Brain microvascular endothelial cell (primary cell): ENCODE measurements around the gene DDX4.

Experiments
- DNase-seq: peaks from one replicate; pipeline ENCODE4 v3.0.0-alpha.2; 2020
- H3K27ac ChIP-seq: fragments of 250-450 bp; sonication (Bioruptor Pico); 2 replicates; pipeline ENCODE4 v1.5.1; 2020; ENCODE audit warnings: mild to moderate bottlenecking, moderate library complexity
- H3K27me3 ChIP-seq: fragments of 250-450 bp; sonication (Bioruptor Pico); replicated peaks from 2 replicates; pipeline ENCODE4 v1.5.1; 2020; ENCODE audit warnings: mild to moderate bottlenecking
- H3K36me3 ChIP-seq: fragments of 250-450 bp; sonication (Bioruptor Pico); replicated peaks from 2 replicates; pipeline ENCODE4 v1.5.1; 2020; ENCODE audit warnings: mild to moderate bottlenecking
- H3K4me3 ChIP-seq: 2 replicates; pipeline ENCODE4 v1.5.1; 2011; ENCODE audit warnings: low read depth, mild to moderate bottlenecking, control low read depth, low read length, moderate library complexity
- in situ Hi-C: cut with HindIII; loops from 2 replicates; pipeline ENCODE4 v1.10.0; 2017; ENCODE audit warnings: low sequenced_read_pairs, low pct_ligation_motif_present
- TF ChIP-seq, protein P1 (sequence below): IDR thresholded peaks from 2 replicates; pipeline ENCODE4 v1.5.1; 2011; ENCODE audit warnings: low read depth, mild to moderate bottlenecking, moderate library complexity, low read length, control low read depth, inconsistent platforms; ENCODE audit errors: missing control alignments

The DDX4 gene

DNA sequence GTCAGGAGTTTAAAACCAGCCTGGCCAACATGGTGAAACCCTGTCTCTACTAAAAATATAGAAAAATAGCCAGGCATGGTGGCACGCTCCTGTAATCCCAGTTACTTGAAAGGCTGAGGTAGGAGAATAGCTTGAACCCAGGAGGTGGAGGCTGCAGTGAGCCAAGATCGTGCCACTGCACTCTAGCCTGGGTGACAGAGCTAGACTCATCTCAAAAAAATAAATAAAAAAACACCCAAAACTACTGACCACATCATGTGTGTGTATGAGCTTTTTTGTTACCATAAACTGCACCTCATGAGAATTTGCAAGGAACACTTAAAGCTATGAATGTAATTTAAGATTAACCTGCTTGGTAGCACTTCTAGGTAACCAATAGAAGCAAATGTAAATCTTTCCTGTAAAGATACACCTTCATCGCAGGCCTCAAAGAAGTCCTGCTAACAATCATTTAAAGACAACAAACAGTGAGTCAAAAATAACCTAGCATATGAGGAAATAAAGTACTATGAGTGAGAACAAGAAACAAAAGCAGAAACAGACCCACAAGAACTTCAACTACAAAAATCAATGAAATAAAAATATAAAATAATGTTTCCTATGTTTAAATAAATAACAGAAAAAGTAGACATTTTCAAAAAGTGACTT is 38.7 kb upstream of the DDX4 start:
- H3K27ac ChIP-seq = no peak overlapping the region
- no peak for DNase-seq
- H3K4me3 ChIP-seq = no peak overlapping the region
- no peaks in the 10 kb centered on the region for H3K27me3 ChIP-seq
- in situ Hi-C loops = no loop called here
- peaks cover 3% of the 10 kb centered on the region for H3K36me3 ChIP-seq
- TF ChIP-seq, protein P1, sequence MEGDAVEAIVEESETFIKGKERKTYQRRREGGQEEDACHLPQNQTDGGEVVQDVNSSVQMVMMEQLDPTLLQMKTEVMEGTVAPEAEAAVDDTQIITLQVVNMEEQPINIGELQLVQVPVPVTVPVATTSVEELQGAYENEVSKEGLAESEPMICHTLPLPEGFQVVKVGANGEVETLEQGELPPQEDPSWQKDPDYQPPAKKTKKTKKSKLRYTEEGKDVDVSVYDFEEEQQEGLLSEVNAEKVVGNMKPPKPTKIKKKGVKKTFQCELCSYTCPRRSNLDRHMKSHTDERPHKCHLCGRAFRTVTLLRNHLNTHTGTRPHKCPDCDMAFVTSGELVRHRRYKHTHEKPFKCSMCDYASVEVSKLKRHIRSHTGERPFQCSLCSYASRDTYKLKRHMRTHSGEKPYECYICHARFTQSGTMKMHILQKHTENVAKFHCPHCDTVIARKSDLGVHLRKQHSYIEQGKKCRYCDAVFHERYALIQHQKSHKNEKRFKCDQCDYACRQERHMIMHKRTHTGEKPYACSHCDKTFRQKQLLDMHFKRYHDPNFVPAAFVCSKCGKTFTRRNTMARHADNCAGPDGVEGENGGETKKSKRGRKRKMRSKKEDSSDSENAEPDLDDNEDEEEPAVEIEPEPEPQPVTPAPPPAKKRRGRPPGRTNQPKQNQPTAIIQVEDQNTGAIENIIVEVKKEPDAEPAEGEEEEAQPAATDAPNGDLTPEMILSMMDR = no peak

DNA sequence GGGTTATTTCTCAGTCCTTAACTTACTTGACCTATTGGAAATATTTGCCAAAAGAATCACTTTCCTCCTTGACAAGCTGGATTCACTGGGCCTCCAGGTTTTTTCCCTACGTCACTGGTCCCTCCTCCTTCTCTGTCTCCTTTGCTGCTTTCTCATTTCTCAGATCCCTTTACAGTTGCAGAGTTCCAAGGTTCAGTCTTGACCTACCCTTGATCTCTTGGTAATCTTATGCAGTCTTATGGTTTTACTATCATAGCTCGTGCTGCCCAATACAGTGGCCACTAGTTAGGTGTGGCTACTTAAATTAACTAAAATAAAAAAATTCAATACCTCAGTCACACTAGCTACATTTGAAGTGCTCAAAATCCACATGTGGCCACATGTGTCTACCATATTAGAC is 37.1 kb upstream of the DDX4 start:
- TF ChIP-seq, protein P1 = no peak
- DNase-seq = no peak
- Histone ChIP-seq H3K36me3 (peaks cover 3% of the 10 kb centered on the region), H3K27me3 (no peaks in the 10 kb centered on the region), H3K27ac (no peak overlapping the region), H3K4me3 (no peak overlapping the region)
- in situ Hi-C loops = no loop called here

DNA sequence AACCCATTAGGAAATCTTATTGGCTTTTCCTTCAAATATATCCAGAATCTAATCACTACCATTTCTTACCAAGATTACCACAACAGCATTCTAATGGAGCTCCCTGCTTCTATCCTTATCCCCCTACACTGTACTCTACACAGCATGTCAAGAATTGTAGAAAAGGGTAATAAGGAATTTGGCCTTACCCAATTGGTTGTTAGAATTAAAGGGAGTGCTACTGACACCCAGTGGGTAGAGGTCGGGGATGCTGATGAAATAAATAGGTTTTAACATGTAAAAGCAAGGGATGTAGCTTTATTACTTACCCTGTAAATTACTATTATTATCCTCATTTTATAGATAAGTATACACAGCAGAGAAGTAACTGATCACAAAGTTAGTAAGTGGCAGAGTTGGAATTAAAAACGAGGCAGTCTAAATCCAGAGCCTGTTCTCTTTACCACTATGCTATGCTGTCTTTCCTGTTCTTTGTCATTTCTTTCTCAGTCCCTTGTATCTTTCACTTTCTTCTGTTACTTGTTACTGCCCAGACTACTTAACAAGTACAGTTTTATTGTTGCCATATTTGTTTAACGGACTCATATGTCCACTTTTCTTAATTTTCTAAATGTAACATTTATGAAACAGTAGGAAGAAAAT is 36.3 kb upstream of the DDX4 start:
- Histone ChIP-seq H3K27ac (no peak overlapping the region), H3K27me3 (no peaks in the 10 kb centered on the region), H3K36me3 (peaks cover 3% of the 10 kb centered on the region), H3K4me3 (no peak overlapping the region)
- in situ Hi-C loops = no loop called here
- TF ChIP-seq, protein P1 = no peak
- no peak for DNase-seq

DNA sequence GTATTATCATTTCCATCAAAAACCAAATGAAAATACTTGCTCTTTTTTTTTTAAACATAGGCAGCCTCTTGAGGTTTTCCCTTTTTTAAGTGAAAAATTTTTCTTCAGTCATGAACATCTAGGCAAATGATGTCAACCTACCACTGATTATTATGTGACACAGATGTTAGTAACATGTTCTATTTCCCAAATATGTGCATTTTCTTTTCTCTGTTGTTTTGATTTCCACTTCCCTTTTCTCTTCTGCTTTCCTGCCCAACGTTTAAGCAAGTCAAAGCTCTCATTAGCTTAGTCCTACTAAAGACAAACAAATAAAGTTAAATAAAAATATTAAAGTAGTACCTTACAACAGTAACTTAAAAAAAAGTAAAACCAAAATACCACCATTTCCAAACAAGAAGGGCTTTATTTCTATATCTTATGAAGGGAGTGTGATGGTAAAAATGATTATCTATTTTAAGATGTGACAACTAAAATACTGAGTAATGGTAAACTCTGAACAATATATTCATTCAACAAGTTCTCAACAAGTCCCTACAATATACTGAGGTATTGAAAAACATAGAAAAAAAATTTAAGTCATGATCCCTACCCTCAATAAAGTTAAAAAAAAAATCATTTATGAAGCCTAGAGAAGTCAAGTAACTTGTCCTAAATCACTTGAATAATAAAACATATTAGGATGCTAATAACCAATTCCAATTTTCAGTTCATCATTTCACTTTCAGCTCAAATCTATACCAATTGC is 35.1 kb upstream of the DDX4 start:
- Histone ChIP-seq H3K4me3 (no peak overlapping the region), H3K36me3 (no peaks in the 10 kb centered on the region), H3K27ac (no peak overlapping the region), H3K27me3 (no peaks in the 10 kb centered on the region)
- no peak for DNase-seq
- in situ Hi-C loops = no loop called here
- TF ChIP-seq, protein P1 = no peak

DNA sequence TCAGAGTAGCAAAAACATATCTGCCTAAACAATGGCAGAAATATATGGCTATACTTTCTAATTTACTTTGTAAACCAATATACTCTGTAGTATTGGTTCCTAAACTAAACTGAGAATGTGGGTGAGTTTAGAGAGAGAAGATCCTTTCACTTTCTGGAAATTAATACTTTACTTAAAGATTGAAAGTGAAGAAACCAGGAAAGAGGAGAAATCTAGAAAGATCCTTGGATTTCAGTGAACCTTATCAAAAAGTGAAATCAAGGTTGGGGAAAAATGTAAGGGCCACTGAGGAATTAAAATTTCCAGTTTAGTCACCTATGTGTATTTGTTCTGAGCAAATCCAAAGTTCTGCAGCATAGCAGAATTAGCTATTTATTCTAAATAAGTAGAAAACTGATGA is 31.6 kb upstream of the DDX4 start:
- no peak for DNase-seq
- in situ Hi-C loops = no loop called here
- Histone ChIP-seq H3K27ac (no peak overlapping the region), H3K4me3 (no peak overlapping the region), H3K36me3 (no peaks in the 10 kb centered on the region), H3K27me3 (no peaks in the 10 kb centered on the region)
- TF ChIP-seq, protein P1 = no peak
